Anterior cingulate cortex (tissue), 58 donors: ENCODE measurements around the gene RNF220.
A peak's percentile ranks its signal among the peaks of the same experiment; 100 is the strongest.

ENCODE experiments used
- DNase-seq, 58 donors: peaks; one replicate each; lab custom pipeline; 2025; lab: John Stamatoyannopoulos, UW

RNF220 gene

DNA sequence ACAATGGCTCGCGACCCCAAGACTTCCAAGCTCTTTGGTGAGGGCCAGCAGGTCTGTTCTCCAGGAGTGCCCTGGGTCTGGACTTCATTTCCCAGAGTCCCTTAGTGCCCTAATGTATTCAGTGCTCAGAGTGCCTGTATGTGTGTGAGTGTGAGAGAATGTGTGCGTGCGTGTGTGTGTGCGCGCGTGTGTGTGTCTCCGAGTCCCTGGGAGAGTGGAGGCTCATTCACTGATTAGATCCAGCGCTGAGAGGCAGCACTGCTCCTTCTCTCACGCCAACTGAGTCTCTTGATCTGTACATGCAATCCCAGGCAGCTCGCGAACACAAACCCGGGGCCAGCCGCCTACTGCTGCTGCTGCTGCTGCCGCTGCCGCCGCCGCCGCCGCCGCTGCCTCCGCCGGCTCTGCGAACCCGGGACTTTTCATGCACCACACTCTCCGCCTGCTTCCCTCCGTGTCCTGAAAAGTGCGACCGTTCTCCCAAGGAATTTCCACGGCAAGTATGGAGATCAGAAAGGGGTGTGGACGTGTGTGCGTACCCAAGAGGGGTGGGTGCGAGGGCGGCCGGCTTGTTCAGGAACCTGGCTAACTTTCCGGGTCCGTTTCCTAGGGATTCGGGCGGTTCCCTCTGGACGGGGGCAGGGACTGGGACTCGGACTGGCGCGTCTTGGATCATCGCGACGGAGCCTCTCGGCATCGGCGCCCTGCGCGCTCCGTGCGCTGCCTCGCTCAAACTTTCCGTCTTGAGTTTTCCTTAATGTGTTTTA is at the start of gene RNF220:
TSS of gene RNF220 (plus strand) at position 225 of the 767 bp plus-strand sequence.
- DNase-seq: peak in 55 of 58 donors; percentile 45 to 94 (median 81)

DNA sequence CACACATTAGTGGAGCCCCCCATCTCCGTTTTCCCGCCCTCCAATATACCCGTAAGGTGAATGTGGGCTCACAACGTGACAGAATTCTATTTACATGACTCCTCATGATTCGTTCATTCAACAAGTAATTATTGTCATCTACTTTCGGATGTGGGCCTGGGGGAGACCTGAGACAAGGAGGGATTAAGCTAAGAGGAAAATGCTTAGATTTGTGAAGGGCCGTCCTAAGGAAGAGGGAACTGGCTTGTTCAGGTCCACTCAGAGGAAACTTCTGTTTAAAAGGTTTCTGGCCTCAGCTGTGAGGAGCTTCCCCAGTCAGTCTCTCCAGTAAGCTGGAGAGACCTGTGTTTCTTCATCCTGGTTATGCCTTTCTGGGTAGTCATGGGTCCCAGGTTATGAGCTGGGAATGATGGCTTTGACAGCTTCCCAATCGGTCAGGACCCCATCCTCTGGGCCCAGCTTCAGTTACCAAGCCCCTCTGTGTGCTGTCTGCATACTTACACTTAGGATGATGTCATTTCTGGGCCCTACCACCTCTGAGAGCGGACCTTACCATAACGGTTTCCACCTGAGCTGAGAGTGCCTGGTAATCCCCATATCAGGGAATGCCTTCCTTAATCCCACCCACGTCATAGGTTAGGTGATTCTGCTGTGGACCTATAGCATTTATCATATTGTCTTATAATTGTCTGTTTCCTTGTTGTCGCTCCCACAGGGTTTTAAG is 49.3 kb upstream of the RNF220 start:
- no peak for DNase-seq

DNA sequence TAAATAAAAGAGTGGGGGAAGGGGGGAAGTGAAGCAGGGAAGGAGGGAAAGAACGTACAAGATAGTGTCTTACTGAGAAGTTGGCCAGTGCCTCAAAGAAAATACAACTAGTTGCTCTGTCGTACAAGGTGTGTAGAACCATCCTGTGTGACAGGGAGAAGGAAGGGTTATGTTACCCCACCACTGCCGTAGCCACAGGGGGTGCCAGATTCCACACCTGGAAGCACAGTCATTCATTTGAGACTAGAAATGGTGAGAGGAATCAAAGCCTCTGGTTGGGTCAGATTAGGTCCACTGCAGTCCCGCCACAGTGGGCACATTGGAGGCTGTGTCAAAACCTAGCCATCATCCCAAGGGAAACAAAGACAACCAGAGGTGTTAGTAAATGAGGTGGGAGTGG is 47.3 kb upstream of the RNF220 start:
- DNase-seq: no peak

DNA sequence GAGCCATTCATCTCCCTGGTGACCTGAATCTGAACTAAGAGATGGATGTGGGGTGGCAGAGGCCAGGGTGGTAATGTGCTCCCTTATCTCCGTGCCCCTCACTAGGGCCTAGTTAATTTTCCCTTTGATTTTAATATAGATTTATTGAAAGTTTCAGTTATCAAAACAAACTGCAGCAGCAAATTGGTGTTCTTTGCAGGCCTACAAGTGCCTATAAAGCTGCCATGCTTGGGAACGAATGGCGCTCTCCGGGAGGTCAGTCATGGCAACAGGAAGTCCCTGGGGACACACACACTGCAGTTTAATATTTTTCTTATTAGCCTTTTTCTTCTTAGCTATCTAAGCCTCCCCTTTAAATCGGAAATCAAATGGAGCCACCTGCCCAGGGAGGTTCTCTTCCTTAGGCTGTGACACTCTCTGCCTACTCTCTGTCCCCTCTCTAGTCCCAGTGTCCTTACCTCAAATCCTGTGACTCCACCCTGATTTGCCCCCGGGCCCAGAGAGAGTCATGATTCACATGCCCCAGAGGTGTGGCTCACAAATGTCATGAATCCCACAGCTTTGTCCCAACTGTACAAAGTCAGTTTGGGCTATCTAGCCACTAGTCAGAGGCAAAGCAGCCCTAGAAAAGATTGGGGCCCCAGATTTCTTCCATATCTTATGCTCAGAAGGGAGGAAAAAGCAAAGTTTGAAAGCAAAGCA is 45.7 kb upstream of the RNF220 start:
- no peak for DNase-seq

DNA sequence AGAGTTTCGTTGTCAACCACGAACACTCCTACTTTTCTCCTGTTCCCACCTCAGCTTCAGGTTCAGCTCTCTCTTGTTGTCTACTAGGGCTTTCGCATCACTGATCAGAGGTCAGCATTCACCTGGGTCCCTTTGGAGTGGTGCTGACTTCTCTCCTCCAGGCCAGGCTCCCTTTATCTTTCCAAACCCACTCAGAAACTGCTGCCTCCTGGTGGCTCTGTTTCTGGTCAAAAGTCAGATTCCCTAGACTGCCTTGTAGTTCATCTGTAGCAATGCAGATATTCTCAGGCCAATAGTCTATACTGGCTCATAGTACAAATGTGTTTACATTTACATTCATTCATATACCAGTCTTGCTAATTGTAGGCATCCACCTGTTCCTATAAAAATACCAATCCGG is 43.6 kb upstream of the RNF220 start:
- no peak for DNase-seq

DNA sequence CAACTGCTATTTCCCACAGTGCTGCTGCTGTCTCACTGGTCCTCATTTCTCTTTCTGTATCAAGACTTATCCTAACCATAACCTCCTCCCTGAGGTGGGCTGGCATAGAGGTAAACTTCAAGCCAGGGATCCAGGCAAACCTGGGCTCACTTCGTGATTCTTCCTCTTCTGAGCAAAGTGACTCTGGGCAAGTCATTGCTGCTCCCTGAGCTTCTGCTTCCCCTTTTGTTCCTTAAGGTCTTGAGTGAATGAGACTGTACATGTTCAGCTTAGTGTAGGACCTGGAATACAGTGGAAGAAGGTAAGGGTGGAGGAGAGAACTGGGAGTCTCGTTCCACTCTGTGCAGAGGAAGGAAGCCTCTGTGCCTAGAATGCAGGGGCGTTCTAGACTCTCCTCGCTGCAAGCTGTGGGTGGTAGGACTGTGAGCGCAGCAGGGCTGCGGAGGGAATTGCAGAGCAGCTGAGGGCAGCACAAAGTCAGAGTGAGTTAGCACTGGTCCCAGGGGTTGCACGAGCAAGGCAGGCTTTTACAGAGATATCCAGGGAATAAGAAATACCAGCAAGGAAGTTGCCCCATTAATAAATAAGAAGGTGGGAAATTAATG is 38.6 kb upstream of the RNF220 start:
- peak in 1 of 58 donors; percentile 8 for DNase-seq

DNA sequence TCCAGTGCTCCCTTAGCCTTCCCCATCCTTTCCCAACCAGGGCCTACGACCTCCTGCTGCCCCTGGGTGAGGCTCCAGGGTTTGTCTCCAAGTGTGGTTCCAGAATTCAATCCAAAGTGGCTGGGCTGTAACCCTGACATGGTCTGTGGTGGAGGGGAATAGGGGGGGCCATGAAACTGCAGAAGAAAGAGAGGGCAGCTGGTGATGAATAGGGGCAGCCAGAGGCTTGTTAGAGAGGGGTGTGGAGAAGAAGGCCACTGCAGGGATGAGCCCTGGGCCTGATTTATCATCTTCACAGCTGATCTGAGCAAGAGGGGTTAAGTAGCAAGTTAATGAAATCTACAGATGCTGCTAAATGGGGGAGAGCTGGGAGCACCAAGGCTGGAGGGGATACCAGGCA is 37.1 kb upstream of the RNF220 start:
- DNase-seq: no peak

DNA sequence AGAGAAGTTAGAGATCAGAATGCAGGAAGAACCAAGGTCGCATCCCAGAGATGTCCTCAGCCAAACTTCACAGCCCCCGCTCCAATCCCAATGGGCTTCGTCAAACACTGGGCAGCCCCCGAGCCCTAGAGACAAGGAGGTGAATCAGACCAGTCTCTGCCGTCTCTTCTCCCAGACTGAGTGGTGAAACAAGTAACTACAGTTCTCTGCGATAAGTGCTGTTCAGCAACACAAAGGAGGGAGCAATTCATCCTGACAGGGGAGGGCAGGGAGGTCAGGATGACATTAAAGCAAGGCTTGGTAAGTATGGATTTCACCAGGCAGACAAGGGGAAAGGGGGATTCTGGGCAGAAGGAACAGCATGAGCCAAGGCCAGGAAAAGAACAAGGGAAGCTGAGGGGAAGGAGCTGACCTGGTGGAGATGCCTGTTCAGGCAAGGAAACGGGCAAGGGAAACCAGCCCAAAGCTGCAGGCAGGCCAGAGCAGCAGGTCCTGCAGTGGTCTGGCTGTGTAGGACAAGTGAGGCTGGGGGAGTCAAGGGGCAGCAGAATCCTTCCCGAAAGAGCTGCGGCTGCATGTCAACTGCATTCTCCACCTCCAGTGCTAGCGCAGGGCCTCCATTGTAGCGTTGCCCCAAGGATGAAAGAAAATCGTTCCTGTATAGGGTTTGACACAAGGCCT is 36.4 kb upstream of the RNF220 start:
- no peak for DNase-seq

DNA sequence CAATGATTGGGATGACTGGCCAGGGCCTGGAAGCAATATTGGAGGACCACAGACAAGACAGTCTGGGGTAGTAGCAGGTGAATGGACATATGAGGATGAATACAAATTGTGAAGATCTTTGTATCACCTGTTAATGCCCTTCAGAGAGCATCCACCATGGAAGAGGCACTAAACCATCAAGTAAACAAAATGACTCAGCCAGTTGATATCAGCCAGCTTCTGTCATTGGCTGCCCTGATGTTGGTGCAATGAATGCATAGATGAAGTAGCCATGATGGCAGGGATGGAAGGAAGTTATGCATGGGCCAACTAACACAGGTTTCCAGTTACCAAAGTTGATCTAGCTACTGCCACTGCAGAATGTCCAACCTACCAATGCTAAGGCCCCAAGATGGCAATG is 33.8 kb upstream of the RNF220 start:
- DNase-seq: no peak

DNA sequence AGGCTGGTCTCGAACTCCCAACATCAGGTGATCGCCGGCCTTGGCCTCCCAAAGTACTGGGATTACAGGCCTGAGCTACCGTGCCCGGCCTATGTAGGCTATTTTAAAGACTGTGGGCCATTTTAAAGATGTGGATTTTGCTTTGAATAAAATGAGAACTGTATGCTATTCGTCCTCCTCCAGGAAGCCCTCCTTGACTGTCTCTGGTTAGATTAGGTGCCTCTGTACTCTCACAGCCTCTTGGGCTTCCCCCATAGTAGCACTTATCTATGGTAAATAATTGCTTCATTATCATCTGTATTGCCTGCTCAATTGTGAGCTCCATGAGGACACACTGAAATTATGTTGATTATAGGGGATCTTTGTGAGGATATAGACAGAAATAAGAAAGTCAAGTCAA is 29.5 kb upstream of the RNF220 start:
- no peak for DNase-seq

DNA sequence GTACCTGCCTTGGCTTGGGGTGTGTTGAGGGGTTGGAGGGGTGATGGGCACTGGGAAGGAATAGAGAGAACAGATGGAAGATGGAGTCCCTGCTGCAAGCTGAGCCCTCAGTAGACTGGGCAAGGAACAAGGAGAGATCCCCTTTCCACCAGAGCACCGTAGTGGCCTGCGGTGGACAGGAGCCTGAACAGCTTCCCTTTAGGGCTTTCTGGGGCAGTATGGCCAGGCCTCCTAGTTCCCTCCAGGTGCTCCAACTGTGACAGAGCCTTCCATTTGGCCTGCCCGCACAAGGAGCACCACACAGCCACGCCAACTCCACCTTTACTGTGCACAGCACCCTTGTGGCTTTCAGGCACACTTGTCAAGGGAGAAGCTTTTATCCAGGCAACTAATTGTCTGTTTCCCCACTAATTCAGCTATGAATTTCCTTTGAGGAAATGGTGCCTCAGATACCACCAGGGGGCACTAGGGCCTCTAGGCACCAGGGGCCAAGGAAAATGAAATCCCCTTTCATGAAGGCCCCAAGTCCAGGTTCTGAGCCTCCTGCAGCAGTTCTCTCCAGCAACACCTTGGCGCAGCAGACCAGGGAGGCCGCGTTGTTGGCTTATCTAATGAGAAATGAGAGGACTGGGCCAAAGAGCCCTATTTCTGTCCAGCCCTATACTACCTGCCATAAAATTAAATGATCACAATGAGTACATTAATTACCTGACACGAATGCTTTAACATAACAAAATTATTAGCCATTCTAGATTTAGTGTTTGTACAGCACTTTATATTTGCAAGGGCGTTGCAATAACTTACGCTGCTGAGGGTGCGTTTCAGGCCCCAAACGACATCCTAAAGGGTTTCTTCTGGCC is 26.9 kb upstream of the RNF220 start:
- peak in 32 of 58 donors; percentile 4 to 61 (median 30) for DNase-seq

DNA sequence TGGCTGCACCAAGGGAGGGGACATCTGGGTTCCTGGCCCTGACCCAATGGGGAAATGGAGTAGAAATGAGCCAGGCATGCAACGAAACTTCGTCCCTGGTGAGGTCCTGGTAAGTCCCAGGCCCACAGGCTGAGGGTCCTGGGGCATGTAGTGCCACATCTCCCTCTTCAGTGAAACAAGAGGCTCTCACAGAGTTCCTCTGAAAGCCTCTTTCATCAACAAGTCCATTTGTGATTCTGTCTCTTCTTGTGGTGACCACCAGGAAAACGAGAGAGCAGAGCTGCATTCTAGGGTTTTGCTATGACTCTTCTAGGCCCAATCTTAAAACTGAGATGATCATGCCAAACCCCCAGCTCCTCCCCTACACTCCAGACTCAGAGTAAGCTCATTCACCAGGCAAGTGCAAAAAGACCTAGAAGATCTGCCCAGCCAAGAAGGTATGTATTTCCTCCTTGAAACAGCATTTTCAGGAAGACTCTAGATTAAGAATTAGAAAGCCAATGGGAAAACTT is 24.3 kb upstream of the RNF220 start:
- DNase-seq: peak in 2 of 58 donors; percentile 17 to 18

DNA sequence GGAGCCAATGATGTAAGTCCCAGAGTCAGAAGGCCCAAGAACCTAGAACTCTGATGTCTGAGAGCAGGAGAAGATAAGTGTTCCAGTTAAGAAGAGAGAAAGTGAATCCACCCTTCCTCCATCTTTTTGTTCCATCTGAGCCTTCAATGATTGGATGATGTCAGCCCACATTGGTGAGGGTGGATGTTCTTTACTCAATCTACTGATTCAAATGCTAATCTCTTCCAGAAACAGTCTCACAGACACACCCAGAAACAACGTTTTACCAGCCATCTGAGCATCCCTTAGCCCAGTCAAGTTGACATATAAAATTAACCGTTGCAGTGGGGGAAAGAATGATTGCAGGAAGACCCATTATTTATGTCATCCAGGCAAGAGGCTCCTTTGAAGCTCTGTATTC is 16.5 kb upstream of the RNF220 start:
- DNase-seq: no peak

DNA sequence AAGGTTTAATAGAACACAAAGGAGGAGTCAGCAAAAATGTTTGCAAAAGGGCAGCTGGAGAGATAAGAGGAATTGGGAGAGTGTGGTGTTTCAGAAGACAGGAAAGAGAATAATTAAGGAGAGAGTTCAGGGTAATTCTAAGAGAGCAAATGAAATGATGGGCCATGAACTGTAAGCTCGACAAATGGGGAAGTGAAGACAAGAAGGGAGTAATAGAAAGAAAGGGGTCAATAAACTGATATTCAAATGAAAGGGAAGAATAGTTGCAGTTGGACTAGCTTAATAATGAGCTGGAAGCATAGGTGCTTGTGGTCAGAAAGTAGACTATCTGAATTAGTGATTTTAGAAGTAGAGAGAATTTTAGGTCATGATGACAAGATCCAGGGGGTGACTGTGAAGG is 15.6 kb upstream of the RNF220 start:
- DNase-seq: no peak

DNA sequence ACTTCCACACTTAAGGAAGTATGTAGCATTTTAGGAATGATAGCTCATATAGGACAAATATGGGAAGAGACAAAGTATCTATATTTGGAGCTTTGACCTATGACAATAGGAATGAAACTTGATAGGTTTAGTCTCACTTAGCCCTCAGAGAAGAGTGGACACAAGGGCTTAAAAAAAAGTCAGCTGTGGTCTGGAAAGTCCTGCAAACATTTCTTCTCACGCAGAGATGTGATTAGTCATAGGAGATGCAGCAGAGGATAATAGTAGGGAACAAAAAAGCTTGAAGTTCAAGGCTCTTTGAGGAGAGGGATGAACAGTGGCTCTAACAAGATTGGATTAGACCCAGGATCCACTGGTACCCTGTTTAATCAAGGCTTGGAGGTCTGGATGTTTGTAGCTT is 14.8 kb upstream of the RNF220 start:
- DNase-seq: no peak

DNA sequence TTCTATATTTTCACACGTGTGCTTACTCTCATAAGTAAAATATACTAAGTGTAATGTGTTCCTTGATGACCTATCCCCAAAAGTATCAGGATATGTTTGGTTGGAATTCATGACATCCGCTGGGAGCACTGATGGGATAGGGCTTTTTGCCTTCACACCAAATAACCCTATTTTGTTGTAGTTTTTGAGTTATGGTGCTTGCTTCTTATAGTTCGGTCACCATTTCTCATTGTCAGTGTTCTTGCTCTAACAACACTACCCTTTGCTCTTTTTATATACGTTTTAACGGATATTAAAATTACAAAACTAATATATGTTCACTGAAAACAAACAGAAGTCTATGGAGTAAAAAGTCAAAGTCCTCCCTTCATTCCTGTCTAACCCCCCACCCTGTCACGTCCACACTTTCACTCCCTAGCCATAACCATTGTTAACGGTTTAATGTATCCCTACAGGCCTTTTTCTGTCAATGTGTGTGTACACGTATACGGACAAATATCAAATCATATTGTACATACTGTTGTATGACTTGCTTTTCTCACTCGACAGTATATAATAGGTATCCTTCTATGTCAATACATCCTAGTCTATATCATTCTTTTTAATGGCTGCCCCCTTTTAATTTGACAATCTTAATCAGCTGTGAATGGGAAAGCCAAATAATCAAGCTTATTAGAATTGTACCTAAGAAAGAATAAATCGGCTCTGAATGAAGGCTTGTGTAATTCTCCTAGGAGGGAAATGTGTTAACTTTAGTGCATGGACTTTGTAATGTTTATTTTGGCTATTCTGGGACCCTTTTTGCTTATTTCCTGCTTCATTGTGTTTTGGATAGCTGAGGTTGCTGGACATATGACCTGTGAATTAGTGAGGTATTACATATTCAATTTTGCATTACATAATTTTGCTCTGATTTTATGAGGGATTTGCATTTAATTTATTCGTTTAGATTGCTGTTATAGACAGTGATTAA is 3.5 kb upstream of the RNF220 start:
- no peak for DNase-seq

DNA sequence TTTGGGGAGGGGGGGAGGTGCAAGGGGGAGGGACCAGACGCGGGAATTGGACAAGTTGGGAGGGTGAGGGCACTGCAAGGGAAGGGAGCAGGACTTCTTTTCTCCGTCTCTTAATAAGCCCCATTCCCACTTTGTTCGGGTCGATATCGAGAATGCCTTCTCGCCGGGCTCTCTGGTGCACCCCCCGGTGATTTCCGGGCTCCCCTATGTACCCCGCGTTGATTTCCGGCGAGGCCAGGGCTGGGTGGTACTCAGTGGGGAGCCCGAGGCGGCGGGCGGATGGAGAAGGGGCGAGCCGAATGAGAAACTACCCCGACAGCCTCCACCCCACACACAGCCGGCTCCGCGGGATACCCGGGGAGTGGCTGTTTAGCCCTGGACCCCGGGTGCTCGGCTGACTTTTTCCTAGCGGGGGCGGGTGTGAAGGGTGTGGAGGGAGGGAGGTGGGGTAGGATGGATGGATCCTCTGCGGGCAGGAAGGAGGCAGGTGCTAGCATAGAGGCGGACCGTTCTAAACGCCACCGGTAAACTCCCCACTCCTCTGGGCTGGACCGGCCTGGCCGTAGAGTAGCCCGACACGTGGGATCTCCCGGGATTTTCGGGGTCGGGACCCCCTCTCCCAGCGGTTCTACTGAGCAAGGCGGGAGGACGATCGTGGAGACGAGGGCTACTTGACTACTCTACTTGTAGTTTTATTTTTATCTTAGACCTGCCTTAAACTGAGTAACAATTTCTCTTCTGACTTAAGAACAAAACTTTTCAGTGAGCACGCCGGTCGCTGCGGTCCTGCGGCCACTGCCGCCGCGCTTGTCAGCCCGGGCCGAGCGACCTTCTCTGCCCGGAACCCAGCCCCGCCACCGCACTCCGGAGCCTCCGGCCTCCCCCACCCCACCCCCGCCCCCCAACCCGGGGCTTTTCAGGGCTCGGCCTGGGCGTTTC is 1.0 kb downstream of the RNF220 start:
- DNase-seq: peak in 4 of 58 donors; percentile 29 to 54 (median 38)
